HuH-7.5 (cell line): ENCODE data around the gene CDC7.

ENCODE experiments used
- DNase-seq: peaks from one replicate; pipeline ENCODE4 v3.0.0; 2011; ENCODE audit warnings: low spot score

Gene CDC7

GRCh38 chr1:91549041-91549735, 48.5 kb downstream of the CDC7 start:
- DNase-seq = no peak

- DNase-seq = no peak
Observed at GRCh38 chr1:91550961-91551360, 50.3 kb downstream of the CDC7 start.

- DNase-seq = no peak
Observed at GRCh38 chr1:91552091-91552490, 51.4 kb downstream of the CDC7 start.

- DNase-seq = no peak
Observed at GRCh38 chr1:91552596-91552995, 51.9 kb downstream of the CDC7 start.

- DNase-seq = no peak
Observed at GRCh38 chr1:91553177-91553591, 52.5 kb downstream of the CDC7 start.

GRCh38 chr1:91555074-91555730, 54.6 kb downstream of the CDC7 start:
- no peak for DNase-seq

- DNase-seq = no peak
Observed at GRCh38 chr1:91555821-91556531, 55.3 kb downstream of the CDC7 start.

GRCh38 chr1:91556556-91556955, 55.9 kb downstream of the CDC7 start:
- no peak for DNase-seq

GRCh38 chr1:91557039-91557690, 56.5 kb downstream of the CDC7 start:
- DNase-seq = no peak

- DNase-seq = no peak
Observed at GRCh38 chr1:91557826-91558225, 57.2 kb downstream of the CDC7 start.

GRCh38 chr1:91559046-91559750, 58.5 kb downstream of the CDC7 start:
- no peak for DNase-seq

GRCh38 chr1:91559838-91560565, 59.4 kb downstream of the CDC7 start:
- DNase-seq = no peak

GRCh38 chr1:91564888-91565701, 64.4 kb downstream of the CDC7 start:
- no peak for DNase-seq

- DNase-seq = no peak
Observed at GRCh38 chr1:91567583-91567982, 66.9 kb downstream of the CDC7 start.

- DNase-seq = no peak
Observed at GRCh38 chr1:91568261-91568660, 67.6 kb downstream of the CDC7 start.

- no peak for DNase-seq
Observed at GRCh38 chr1:91569411-91570119, 68.9 kb downstream of the CDC7 start.

- no peak for DNase-seq
Observed at GRCh38 chr1:91570120-91570448, 69.4 kb downstream of the CDC7 start.

GRCh38 chr1:91572044-91572443, 71.4 kb downstream of the CDC7 start:
- no peak for DNase-seq
